Skeletal muscle tissue (tissue), 4 donors: ENCODE measurements around the gene HERC3. TPM values are rescaled to one million over a fixed set of nuclear protein-coding genes. Genes with fewer than 3 reads are reported as not detected.
A peak's percentile ranks its signal among the peaks of the same experiment; 100 is the strongest.

Source experiments
- H3K27ac ChIP-seq: one replicate; pipeline ENCODE4 v1.7.0; 2013; ENCODE audit warnings: mild to moderate bottlenecking, low read depth, low read length, inconsistent platforms
- H3K27me3 ChIP-seq, 3 donors: one replicate each; pipeline ENCODE4 v1.7.0; 2013; ENCODE audit warnings: low read length in 3 of 3; ENCODE audit not compliant: control insufficient read depth in 3 of 3, insufficient read depth in 3 of 3
- H3K36me3 ChIP-seq, 3 donors: one replicate each; pipeline ENCODE4 v1.7.0; 2013; ENCODE audit warnings: low read length in 3 of 3; ENCODE audit not compliant: control insufficient read depth in 3 of 3, insufficient read depth in 3 of 3
- H3K4me1 ChIP-seq, 3 donors: one replicate each; pipeline ENCODE4 v1.7.0; 2013; ENCODE audit warnings: low read length in 3 of 3, mild to moderate bottlenecking in 3 of 3; ENCODE audit not compliant: control insufficient read depth in 3 of 3, insufficient read depth in 3 of 3
- H3K4me3 ChIP-seq, 3 donors: one replicate each; pipeline ENCODE4 v1.7.0; 2013; ENCODE audit warnings: low read length in 3 of 3
- H3K9ac ChIP-seq, 3 donors: one replicate each; pipeline ENCODE4 v1.7.0; 2013; ENCODE audit warnings: low read length in 3 of 3, mild to moderate bottlenecking in 3 of 3, moderate library complexity in 2 of 3, low read depth in 1 of 3
- H3K9me3 ChIP-seq, 3 donors: one replicate each; pipeline ENCODE4 v1.7.0; 2013; ENCODE audit warnings: low read length in 3 of 3; ENCODE audit not compliant: control insufficient read depth in 3 of 3
- total RNA-seq: library from RNA; depleted of rRNA; stranded (reverse); fragments of >200 nt; gene quantifications from one replicate; pipeline ENCODE4 v1.2.3, GENCODE V29; 2014
- donor health status: Osteomylitis.

The HERC3 gene
- total RNA-seq, 1 donor from 2014 or later: 16.7 TPM

GRCh38 chr4:88653371-88653946 is 61.2 kb downstream of the HERC3 start:
- H3K4me1 ChIP-seq: peaks cover 4 to 8% (median 4%) of the 10 kb centered on the region in 3 donors
- no peak overlapping the region for H3K9ac ChIP-seq
- no peak overlapping the region for H3K27ac ChIP-seq
- H3K9me3 ChIP-seq: no peaks in the 10 kb centered on the region
- H3K36me3 ChIP-seq: peaks cover 7 to 32% (median 25%) of the 10 kb centered on the region in 3 donors
- no peak overlapping the region for H3K4me3 ChIP-seq
- no peaks in the 10 kb centered on the region for H3K27me3 ChIP-seq

- Histone ChIP-seq H3K27me3 (no peaks in the 10 kb centered on the region), H3K36me3 (peaks cover 7 to 32% (median 25%) of the 10 kb centered on the region in 3 donors), H3K9ac (no peak overlapping the region)
Measured at GRCh38 chr4:88655226-88655625, 62.9 kb downstream of the HERC3 start.

GRCh38 chr4:88659055-88659889 is 67.0 kb downstream of the HERC3 start:
- peak overlapping the region; percentile 26 for H3K27ac ChIP-seq
- H3K36me3 ChIP-seq: peaks cover 7 to 33% (median 24%) of the 10 kb centered on the region in 3 donors
- no peaks in the 10 kb centered on the region for H3K27me3 ChIP-seq

More at GRCh38 chr4:88655226-88655625, 62.9 kb downstream of the HERC3 start:
- H3K4me1 ChIP-seq: peaks cover 2 to 5% (median 5%) of the 10 kb centered on the region in 3 donors
- no peak overlapping the region for H3K4me3 ChIP-seq
- H3K27ac ChIP-seq: no peak overlapping the region
- H3K9me3 ChIP-seq: no peaks in the 10 kb centered on the region

GRCh38 chr4:88659890-88660208 is 67.6 kb downstream of the HERC3 start:
- Histone ChIP-seq H3K27ac (no peak overlapping the region), H3K4me1 (peaks cover 2 to 5% (median 5%) of the 10 kb centered on the region in 3 donors), H3K4me3 (no peak overlapping the region), H3K9ac (no peak overlapping the region), H3K27me3 (no peaks in the 10 kb centered on the region), H3K36me3 (peaks cover 7 to 32% (median 24%) of the 10 kb centered on the region in 3 donors), H3K9me3 (no peaks in the 10 kb centered on the region)

More at GRCh38 chr4:88659055-88659889, 67.0 kb downstream of the HERC3 start:
- Histone ChIP-seq H3K4me3 (no peak overlapping the region), H3K9ac (peak overlapping the region in 1 of 3 donors; percentile 46), H3K9me3 (no peaks in the 10 kb centered on the region), H3K4me1 (peaks cover 2 to 5% (median 5%) of the 10 kb centered on the region in 3 donors)

GRCh38 chr4:88660446-88661294 is 68.4 kb downstream of the HERC3 start:
- Histone ChIP-seq H3K9me3 (no peaks in the 10 kb centered on the region), H3K9ac (no peak overlapping the region), H3K4me3 (no peak overlapping the region), H3K4me1 (peaks cover 2 to 5% (median 5%) of the 10 kb centered on the region in 3 donors), H3K27me3 (no peaks in the 10 kb centered on the region), H3K36me3 (peaks cover 7 to 24% (median 18%) of the 10 kb centered on the region in 3 donors), H3K27ac (no peak overlapping the region)

- Histone ChIP-seq H3K36me3 (peaks cover 3 to 13% (median 11%) of the 10 kb centered on the region in 3 donors), H3K27me3 (no peaks in the 10 kb centered on the region), H3K9ac (no peak overlapping the region), H3K27ac (no peak overlapping the region), H3K9me3 (no peaks in the 10 kb centered on the region), H3K4me3 (no peak overlapping the region), H3K4me1 (peaks cover 2 to 5% (median 5%) of the 10 kb centered on the region in 3 donors)
Measured at GRCh38 chr4:88661739-88662138, 69.5 kb downstream of the HERC3 start.

- no peaks in the 10 kb centered on the region for H3K4me1 ChIP-seq
- H3K27me3 ChIP-seq: no peaks in the 10 kb centered on the region
- H3K4me3 ChIP-seq: no peak overlapping the region
- no peaks in the 10 kb centered on the region for H3K9me3 ChIP-seq
- H3K27ac ChIP-seq: no peak overlapping the region
- H3K36me3 ChIP-seq: peaks cover 6 to 31% (median 20%) of the 10 kb centered on the region in 3 donors
- H3K9ac ChIP-seq: no peak overlapping the region
Measured at GRCh38 chr4:88672987-88673386, 80.7 kb downstream of the HERC3 start.

- Histone ChIP-seq H3K4me3 (no peak overlapping the region), H3K9me3 (no peaks in the 10 kb centered on the region), H3K9ac (no peak overlapping the region), H3K27ac (no peak overlapping the region), H3K36me3 (peaks cover 6 to 35% (median 28%) of the 10 kb centered on the region in 3 donors), H3K27me3 (no peaks in the 10 kb centered on the region), H3K4me1 (no peaks in the 10 kb centered on the region)
Measured at GRCh38 chr4:88673886-88674285, 81.6 kb downstream of the HERC3 start.

- H3K4me3 ChIP-seq: no peak overlapping the region
- no peaks in the 10 kb centered on the region for H3K9me3 ChIP-seq
- no peaks in the 10 kb centered on the region for H3K4me1 ChIP-seq
- H3K9ac ChIP-seq: no peak overlapping the region
- H3K36me3 ChIP-seq: peaks cover 3 to 33% (median 33%) of the 10 kb centered on the region in 3 donors
- H3K27ac ChIP-seq: no peak overlapping the region
- H3K27me3 ChIP-seq: no peaks in the 10 kb centered on the region
Measured at GRCh38 chr4:88674565-88674964, 82.3 kb downstream of the HERC3 start.
